OCI-LY7 (cell line): ENCODE results near the gene PUM1.

Source experiments
- CTCF ChIP-seq: fragments of 200-600 bp; sonication (generic); conservative IDR thresholded peaks from 2 replicates; pipeline ENCODE4 v1.5.1; 2014; ENCODE audit warnings: mild to moderate bottlenecking, antibody characterized with exemption, low read length, moderate library complexity, mixed read lengths
- EZH2phosphoT487 ChIP-seq: fragments of 200-600 bp; sonication (generic); IDR thresholded peaks from 2 replicates; pipeline ENCODE4 v1.6.1; 2018; ENCODE audit warnings: low read depth, borderline replicate concordance, mild to moderate bottlenecking, mixed run types, antibody characterized with exemption, low read length, moderate library complexity, mixed read lengths

GRCh38 chr1:31033598-31033997, 31.9 kb downstream of the PUM1 start:
- TF ChIP-seq CTCF (no peak), EZH2phosphoT487 (no peak)
